Right atrium auricular region (tissue), 2 donors: Measurements from ENCODE around the gene CIB2. TPM values are rescaled to one million over a fixed set of nuclear protein-coding genes. Genes with fewer than 3 reads are reported as not detected.

Source experiments
- DNase-seq: peaks from one replicate; pipeline ENCODE4 v3.0.0-alpha.2; 2019; ENCODE audit warnings: low spot score
- H3K27ac ChIP-seq, 2 donors: fragments of 200-600 bp; sonication (generic); 1 replicate in 1 of 2; 2 replicates in 1 of 2; pipeline ENCODE4 v1.5.1; 2016 to 2019
- H3K27me3 ChIP-seq, 2 donors: fragments of 200-600 bp; sonication (generic); one replicate each; pipeline versions ENCODE4 v1.5.1 to v1.6.0; 2017 to 2019
- H3K36me3 ChIP-seq: fragments of 200-600 bp; sonication (generic); one replicate; pipeline ENCODE4 v1.5.1; 2016
- H3K4me1 ChIP-seq, 2 donors: fragments of 200-600 bp; sonication (generic); one replicate each; pipeline versions ENCODE4 v1.5.1 to v1.6.0; 2017 to 2019
- H3K4me3 ChIP-seq, 2 donors: fragments of 200-600 bp; sonication (generic); 1 replicate in 1 of 2; 2 replicates in 1 of 2; pipeline ENCODE4 v1.5.1; 2017 to 2019; ENCODE audit warnings: mild to moderate bottlenecking in 1 of 2, moderate library complexity in 1 of 2
- H3K9me3 ChIP-seq, 2 donors: fragments of 200-600 bp; sonication (generic); one replicate each; pipeline ENCODE4 v1.5.1; 2019
- total RNA-seq, 2 donors: library from RNA; depleted of rRNA; stranded (reverse); fragments of >200 nt; gene quantifications; one replicate each; pipeline ENCODE4 v1.1.0, GENCODE V29; 2016
- TF ChIP-seq, protein P1 (sequence below), 2 donors: fragments of 200-600 bp; sonication (generic); IDR thresholded peaks; one replicate each; pipeline ENCODE4 v1.5.1; 2019; ENCODE audit warnings: antibody characterized with exemption in 2 of 2

Gene CIB2
- total RNA-seq, 2 donors from 2014 or later: 37.2 to 38.6 TPM

- TF ChIP-seq, protein P1, sequence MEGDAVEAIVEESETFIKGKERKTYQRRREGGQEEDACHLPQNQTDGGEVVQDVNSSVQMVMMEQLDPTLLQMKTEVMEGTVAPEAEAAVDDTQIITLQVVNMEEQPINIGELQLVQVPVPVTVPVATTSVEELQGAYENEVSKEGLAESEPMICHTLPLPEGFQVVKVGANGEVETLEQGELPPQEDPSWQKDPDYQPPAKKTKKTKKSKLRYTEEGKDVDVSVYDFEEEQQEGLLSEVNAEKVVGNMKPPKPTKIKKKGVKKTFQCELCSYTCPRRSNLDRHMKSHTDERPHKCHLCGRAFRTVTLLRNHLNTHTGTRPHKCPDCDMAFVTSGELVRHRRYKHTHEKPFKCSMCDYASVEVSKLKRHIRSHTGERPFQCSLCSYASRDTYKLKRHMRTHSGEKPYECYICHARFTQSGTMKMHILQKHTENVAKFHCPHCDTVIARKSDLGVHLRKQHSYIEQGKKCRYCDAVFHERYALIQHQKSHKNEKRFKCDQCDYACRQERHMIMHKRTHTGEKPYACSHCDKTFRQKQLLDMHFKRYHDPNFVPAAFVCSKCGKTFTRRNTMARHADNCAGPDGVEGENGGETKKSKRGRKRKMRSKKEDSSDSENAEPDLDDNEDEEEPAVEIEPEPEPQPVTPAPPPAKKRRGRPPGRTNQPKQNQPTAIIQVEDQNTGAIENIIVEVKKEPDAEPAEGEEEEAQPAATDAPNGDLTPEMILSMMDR (IDR thresholded peaks at IDR 0.05): no peak
- no peak overlapping the region for H3K27ac ChIP-seq
- no peaks in the 10 kb centered on the region for H3K36me3 ChIP-seq
- DNase-seq: no peak
- H3K4me1 ChIP-seq: peaks cover 0 to 4% of the 10 kb centered on the region in 2 donors
- H3K27me3 ChIP-seq: no peaks in the 10 kb centered on the region
- H3K9me3 ChIP-seq: no peaks in the 10 kb centered on the region
- no peak overlapping the region for H3K4me3 ChIP-seq
Observed at GRCh38 chr15:78104566-78105475, 26.4 kb downstream of the CIB2 start.

DNA sequence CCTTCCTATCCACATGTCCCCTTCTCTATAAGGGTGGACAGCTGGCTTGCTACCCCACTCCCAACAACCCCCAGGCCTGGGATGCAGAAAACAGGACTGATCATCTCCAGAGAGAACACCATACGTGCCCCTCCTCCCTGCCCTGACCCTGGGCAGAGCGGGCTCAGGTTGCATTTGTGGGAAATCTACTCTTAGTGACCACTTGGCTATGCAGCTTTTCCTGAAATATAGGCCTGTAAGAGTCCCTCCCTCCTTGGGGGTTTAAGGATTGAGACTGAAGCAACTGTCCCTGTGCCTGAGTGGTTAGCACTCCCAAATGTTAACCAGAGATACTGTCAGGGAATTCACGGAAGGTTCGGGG lies 27.1 kb downstream of the CIB2 start:
- Histone ChIP-seq H3K27ac (no peak overlapping the region), H3K9me3 (no peaks in the 10 kb centered on the region), H3K4me1 (peaks cover 0 to 4% of the 10 kb centered on the region in 2 donors), H3K27me3 (no peaks in the 10 kb centered on the region), H3K4me3 (no peak overlapping the region), H3K36me3 (no peaks in the 10 kb centered on the region)
- no peak for DNase-seq
- TF ChIP-seq, protein P1 (IDR thresholded peaks at IDR 0.05): no peak

- no peaks in the 10 kb centered on the region for H3K27me3 ChIP-seq
- TF ChIP-seq, protein P1 (IDR thresholded peaks at IDR 0.05): no peak
- H3K4me1 ChIP-seq: peaks cover 0 to 4% of the 10 kb centered on the region in 2 donors
- DNase-seq: no peak
- H3K36me3 ChIP-seq: no peaks in the 10 kb centered on the region
- no peak overlapping the region for H3K4me3 ChIP-seq
- H3K9me3 ChIP-seq: no peaks in the 10 kb centered on the region
- no peak overlapping the region for H3K27ac ChIP-seq
Observed at GRCh38 chr15:78103406-78104118, 27.7 kb downstream of the CIB2 start.

DNA sequence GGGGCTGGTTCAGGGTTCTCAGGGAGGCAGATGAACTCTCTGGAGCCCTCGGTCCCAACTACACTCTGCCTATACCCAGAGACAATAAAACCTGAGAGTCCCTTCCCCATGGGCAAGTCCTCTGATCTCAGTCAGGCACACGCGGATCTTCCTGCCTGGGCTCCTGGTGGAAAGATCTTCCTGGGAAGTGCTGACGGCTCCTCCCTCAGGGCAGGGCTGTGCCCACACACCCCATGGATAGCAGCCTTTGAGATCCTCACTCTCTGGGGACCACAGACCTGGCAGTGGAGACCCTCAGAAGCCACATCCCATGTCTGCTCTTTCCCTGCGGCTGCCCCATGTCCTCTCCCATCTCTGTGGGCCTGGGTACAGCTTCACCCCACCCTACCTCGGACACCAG lies 28.5 kb downstream of the CIB2 start:
- H3K4me1 ChIP-seq: peaks cover 0 to 4% of the 10 kb centered on the region in 2 donors
- TF ChIP-seq, protein P1 (IDR thresholded peaks at IDR 0.05): no peak
- no peaks in the 10 kb centered on the region for H3K36me3 ChIP-seq
- no peak overlapping the region for H3K27ac ChIP-seq
- no peak overlapping the region for H3K4me3 ChIP-seq
- no peaks in the 10 kb centered on the region for H3K27me3 ChIP-seq
- no peaks in the 10 kb centered on the region for H3K9me3 ChIP-seq
- DNase-seq: no peak

GRCh38 chr15:78102211-78102610 lies 29.0 kb downstream of the CIB2 start:
- no peak for DNase-seq
- Histone ChIP-seq H3K9me3 (no peaks in the 10 kb centered on the region), H3K4me1 (peaks cover 0 to 4% of the 10 kb centered on the region in 2 donors), H3K27ac (no peak overlapping the region), H3K36me3 (no peaks in the 10 kb centered on the region), H3K4me3 (no peak overlapping the region), H3K27me3 (no peaks in the 10 kb centered on the region)
- TF ChIP-seq, protein P1 (IDR thresholded peaks at IDR 0.05): no peak
